Measurements from ENCODE around the gene SLC3A2.

The SLC3A2 gene

GRCh38 chr11:62908468-62909072, 27.9 kb downstream of the SLC3A2 start:
- DNase-seq (ENCODE audit: low read depth): no peak
- TF ChIP-seq CTCF (conservative IDR thresholded peaks at IDR 0.05; ENCODE audit: control insufficient read depth, insufficient read depth, low read depth, low read length): no peak
- no peak overlapping the region for H3K4me3 ChIP-seq (ENCODE audit: control insufficient read depth, low read depth, low read length)

- TF ChIP-seq CTCF (conservative IDR thresholded peaks at IDR 0.05; ENCODE audit: control insufficient read depth, insufficient read depth, low read depth, low read length): peak; percentile 57
- H3K4me3 ChIP-seq (ENCODE audit: control insufficient read depth, low read depth, low read length): no peak overlapping the region
- DNase-seq (ENCODE audit: low read depth): peak; percentile 58
Observed at GRCh38 chr11:62909107-62909894, 28.6 kb downstream of the SLC3A2 start.

GRCh38 chr11:62910141-62910882, 29.6 kb downstream of the SLC3A2 start:
- TF ChIP-seq CTCF (conservative IDR thresholded peaks at IDR 0.05; ENCODE audit: control insufficient read depth, insufficient read depth, low read depth, low read length): no peak
- DNase-seq (ENCODE audit: low read depth): no peak
- H3K4me3 ChIP-seq (ENCODE audit: control insufficient read depth, low read depth, low read length): no peak overlapping the region

GRCh38 chr11:62911137-62912130, 30.7 kb downstream of the SLC3A2 start:
- no peak for DNase-seq (ENCODE audit: low read depth)
- TF ChIP-seq CTCF (conservative IDR thresholded peaks at IDR 0.05; ENCODE audit: control insufficient read depth, insufficient read depth, low read depth, low read length): no peak

GRCh38 chr11:62912268-62912667, 31.6 kb downstream of the SLC3A2 start:
- DNase-seq (ENCODE audit: low read depth): no peak
- TF ChIP-seq CTCF (conservative IDR thresholded peaks at IDR 0.05; ENCODE audit: control insufficient read depth, insufficient read depth, low read depth, low read length): no peak
- no peak overlapping the region for H3K4me3 ChIP-seq (ENCODE audit: control insufficient read depth, low read depth, low read length)

More at GRCh38 chr11:62911137-62912130, 30.7 kb downstream of the SLC3A2 start:
- H3K4me3 ChIP-seq (ENCODE audit: control insufficient read depth, low read depth, low read length): no peak overlapping the region

GRCh38 chr11:62914416-62914815, 33.7 kb downstream of the SLC3A2 start:
- TF ChIP-seq CTCF (conservative IDR thresholded peaks at IDR 0.05; ENCODE audit: control insufficient read depth, insufficient read depth, low read depth, low read length): no peak
- no peak overlapping the region for H3K4me3 ChIP-seq (ENCODE audit: control insufficient read depth, low read depth, low read length)
- no peak for DNase-seq (ENCODE audit: low read depth)
